Measurements from ENCODE around the gene GPX1. TPM values are rescaled to one million over a fixed set of nuclear protein-coding genes. Genes with fewer than 3 reads are reported as not detected.
"Not testable (repeated sequence)": the region's sequence is repeated elsewhere in the genome, so short reads cannot be mapped to it uniquely, and the experiment has no call there.

GPX1 gene
- total and polyA plus RNA-seq, 4 donors = 87.0 to 412 (median 219) TPM

DNA sequence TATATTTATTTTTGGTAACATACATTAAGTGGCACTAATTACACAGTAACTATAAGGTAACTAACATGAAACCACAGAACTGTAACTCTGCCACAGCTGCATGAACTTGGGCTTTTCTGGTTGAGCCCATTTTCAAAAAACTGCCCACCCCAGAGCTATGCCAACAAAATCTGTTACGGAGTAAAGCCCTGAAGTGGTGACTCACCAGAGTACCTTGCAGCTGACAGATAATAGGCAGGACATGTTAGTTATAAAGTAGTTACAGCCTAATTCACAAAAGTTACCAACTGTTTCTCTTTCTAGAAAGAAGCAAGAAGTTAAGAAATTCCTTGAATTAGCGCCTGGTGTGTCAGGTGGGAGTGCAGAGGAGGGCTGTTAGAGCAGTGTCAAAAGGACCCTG, 1.5 kb upstream of the GPX1 start:
- WGBS = 87% methylated on average over 2 of the region's 2 CpGs
- Histone ChIP-seq H3K27me3 (ENCODE audit: control insufficient read depth in 4 of 4, insufficient read depth in 4 of 4, low read length in 3 of 4) (no peaks in the 10 kb centered on the region), H3K36me3 (ENCODE audit: control insufficient read depth in 4 of 4, insufficient read depth in 3 of 4, low read depth in 1 of 4, low read length in 3 of 4) (peaks cover 13 to 38% (median 24%) of the 10 kb centered on the region in 4 donors), H3K9me3 (ENCODE audit: control insufficient read depth in 4 of 4, low read length in 3 of 4) (no peaks in the 10 kb centered on the region), H3K4me1 (ENCODE audit: control insufficient read depth in 4 of 4, insufficient read depth in 4 of 4, low read length in 3 of 4) (peaks cover 1 to 24% (median 17%) of the 10 kb centered on the region in 4 donors), H3K4me3 (ENCODE audit: low read depth in 1 of 3, low read length in 3 of 3) (no peak overlapping the region), H3K27ac (ENCODE audit: low read depth in 1 of 2, low read length in 2 of 2) (peak overlapping the region in 1 of 2 donors; percentile 93), H3K9ac (ENCODE audit: low read depth in 1 of 2, low read length in 2 of 2) (no peak overlapping the region)
- DNase-seq (ENCODE audit: low spot score) = no peak
- no peak for TF ChIP-seq NR2F2 (IDR thresholded peaks at IDR 0.05)

DNA sequence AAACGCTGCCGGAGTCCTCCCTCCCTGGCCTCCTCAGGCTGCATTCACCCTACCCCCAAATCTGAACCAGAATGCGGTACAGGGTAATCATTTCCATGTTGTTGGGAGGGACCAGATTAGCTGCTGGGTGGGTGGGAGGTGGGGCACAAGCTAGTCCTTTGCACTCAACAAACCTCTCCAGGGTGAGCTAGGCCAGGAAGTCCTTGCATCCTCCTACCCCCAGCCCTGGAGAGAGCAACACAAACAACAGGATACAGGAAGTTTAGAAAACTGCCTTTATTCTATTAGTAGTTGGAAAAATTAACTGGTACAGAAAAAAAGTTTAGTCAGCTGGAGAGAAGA, 702 bp upstream of the GPX1 start:
- WGBS = 21% methylated on average over 3 of the region's 3 CpGs
- H3K4me3 ChIP-seq (ENCODE audit: low read depth in 1 of 3, low read length in 3 of 3) = peak overlapping the region; percentile 54 to 86 (median 79)
- TF ChIP-seq, protein P1, sequence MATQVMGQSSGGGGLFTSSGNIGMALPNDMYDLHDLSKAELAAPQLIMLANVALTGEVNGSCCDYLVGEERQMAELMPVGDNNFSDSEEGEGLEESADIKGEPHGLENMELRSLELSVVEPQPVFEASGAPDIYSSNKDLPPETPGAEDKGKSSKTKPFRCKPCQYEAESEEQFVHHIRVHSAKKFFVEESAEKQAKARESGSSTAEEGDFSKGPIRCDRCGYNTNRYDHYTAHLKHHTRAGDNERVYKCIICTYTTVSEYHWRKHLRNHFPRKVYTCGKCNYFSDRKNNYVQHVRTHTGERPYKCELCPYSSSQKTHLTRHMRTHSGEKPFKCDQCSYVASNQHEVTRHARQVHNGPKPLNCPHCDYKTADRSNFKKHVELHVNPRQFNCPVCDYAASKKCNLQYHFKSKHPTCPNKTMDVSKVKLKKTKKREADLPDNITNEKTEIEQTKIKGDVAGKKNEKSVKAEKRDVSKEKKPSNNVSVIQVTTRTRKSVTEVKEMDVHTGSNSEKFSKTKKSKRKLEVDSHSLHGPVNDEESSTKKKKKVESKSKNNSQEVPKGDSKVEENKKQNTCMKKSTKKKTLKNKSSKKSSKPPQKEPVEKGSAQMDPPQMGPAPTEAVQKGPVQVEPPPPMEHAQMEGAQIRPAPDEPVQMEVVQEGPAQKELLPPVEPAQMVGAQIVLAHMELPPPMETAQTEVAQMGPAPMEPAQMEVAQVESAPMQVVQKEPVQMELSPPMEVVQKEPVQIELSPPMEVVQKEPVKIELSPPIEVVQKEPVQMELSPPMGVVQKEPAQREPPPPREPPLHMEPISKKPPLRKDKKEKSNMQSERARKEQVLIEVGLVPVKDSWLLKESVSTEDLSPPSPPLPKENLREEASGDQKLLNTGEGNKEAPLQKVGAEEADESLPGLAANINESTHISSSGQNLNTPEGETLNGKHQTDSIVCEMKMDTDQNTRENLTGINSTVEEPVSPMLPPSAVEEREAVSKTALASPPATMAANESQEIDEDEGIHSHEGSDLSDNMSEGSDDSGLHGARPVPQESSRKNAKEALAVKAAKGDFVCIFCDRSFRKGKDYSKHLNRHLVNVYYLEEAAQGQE (IDR thresholded peaks at IDR 0.05) = no peak
- TF ChIP-seq NR2F2 (IDR thresholded peaks at IDR 0.05) = peak; percentile 7
- TF ChIP-seq, protein P2, sequence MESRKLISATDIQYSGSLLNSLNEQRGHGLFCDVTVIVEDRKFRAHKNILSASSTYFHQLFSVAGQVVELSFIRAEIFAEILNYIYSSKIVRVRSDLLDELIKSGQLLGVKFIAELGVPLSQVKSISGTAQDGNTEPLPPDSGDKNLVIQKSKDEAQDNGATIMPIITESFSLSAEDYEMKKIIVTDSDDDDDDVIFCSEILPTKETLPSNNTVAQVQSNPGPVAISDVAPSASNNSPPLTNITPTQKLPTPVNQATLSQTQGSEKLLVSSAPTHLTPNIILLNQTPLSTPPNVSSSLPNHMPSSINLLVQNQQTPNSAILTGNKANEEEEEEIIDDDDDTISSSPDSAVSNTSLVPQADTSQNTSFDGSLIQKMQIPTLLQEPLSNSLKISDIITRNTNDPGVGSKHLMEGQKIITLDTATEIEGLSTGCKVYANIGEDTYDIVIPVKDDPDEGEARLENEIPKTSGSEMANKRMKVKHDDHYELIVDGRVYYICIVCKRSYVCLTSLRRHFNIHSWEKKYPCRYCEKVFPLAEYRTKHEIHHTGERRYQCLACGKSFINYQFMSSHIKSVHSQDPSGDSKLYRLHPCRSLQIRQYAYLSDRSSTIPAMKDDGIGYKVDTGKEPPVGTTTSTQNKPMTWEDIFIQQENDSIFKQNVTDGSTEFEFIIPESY (IDR thresholded peaks at IDR 0.05) = no peak
- TF ChIP-seq FOXA1 (IDR thresholded peaks at IDR 0.05) = no peak
- H3K36me3 ChIP-seq (ENCODE audit: control insufficient read depth in 4 of 4, insufficient read depth in 3 of 4, low read depth in 1 of 4, low read length in 3 of 4) = peaks cover 13 to 37% (median 23%) of the 10 kb centered on the region in 4 donors
- no peaks in the 10 kb centered on the region for H3K9me3 ChIP-seq (ENCODE audit: control insufficient read depth in 4 of 4, low read length in 3 of 4)
- H3K4me1 ChIP-seq (ENCODE audit: control insufficient read depth in 4 of 4, insufficient read depth in 4 of 4, low read length in 3 of 4) = peaks cover 1 to 24% (median 17%) of the 10 kb centered on the region in 4 donors
- no peak for DNase-seq (ENCODE audit: low spot score)
- H3K9ac ChIP-seq (ENCODE audit: low read depth in 1 of 2, low read length in 2 of 2) = peak overlapping the region in 1 of 2 donors; percentile 6
- H3K27ac ChIP-seq (ENCODE audit: low read depth in 1 of 2, low read length in 2 of 2) = peak overlapping the region; percentile 90 to 93
- H3K27me3 ChIP-seq (ENCODE audit: control insufficient read depth in 4 of 4, insufficient read depth in 4 of 4, low read length in 3 of 4) = no peaks in the 10 kb centered on the region

DNA sequence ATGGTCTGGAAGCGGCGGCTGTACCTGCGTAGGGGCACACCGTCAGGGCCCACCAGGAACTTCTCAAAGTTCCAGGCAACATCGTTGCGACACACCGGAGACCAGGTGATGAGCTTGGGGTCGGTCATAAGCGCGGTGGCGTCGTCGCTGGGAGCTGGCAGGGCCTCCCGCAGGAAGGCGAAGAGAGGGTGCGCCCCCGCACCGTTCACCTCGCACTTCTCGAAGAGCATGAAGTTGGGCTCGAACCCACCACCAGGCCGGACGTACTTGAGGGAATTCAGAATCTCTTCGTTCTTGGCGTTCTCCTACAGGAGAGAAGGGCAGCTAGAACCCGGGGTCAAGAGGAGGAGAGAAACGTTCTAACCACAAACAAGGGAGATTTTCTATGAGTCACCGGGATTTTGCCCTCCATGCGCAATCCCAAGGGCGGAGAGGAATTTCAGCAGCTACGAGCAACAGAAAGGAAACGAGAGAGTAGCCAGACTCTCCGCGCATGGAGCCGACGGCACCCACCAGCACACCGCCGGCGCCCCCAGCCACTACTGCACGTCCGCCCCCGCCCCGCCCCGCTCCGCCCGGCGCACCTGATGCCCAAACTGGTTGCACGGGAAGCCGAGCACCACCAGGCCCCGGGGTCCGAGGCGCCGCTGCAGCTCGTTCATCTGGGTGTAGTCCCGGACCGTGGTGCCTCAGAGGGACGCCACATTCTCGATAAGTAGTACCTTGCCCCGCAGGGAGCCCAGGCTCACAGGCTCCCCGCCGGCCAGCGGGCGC, 523 bp downstream of the GPX1 start:
- not testable (repeated sequence) for H3K27me3 ChIP-seq (ENCODE audit: control insufficient read depth in 4 of 4, insufficient read depth in 4 of 4, low read length in 3 of 4); H3K9me3 ChIP-seq (ENCODE audit: control insufficient read depth in 4 of 4, low read length in 3 of 4)
- peak in 1 of 2 donors; percentile 31 for TF ChIP-seq JUND (IDR thresholded peaks at IDR 0.05)
- Histone ChIP-seq H3K27ac (ENCODE audit: low read depth in 1 of 2, low read length in 2 of 2) (peak overlapping the region; percentile 90 to 93), H3K36me3 (ENCODE audit: control insufficient read depth in 4 of 4, insufficient read depth in 3 of 4, low read depth in 1 of 4, low read length in 3 of 4) (peaks cover 10 to 27% (median 20%) of the 10 kb centered on the region in 4 donors), H3K4me3 (ENCODE audit: low read depth in 1 of 3, low read length in 3 of 3) (peak overlapping the region; percentile 79 to 96 (median 86)), H3K4me1 (ENCODE audit: control insufficient read depth in 4 of 4, insufficient read depth in 4 of 4, low read length in 3 of 4) (peaks cover 1 to 24% (median 17%) of the 10 kb centered on the region in 4 donors), H3K9ac (ENCODE audit: low read depth in 1 of 2, low read length in 2 of 2) (peak overlapping the region; percentile 75 to 89)
- 4% methylated on average over 63 of the region's 63 CpGs for WGBS
- peak; percentile 62 for DNase-seq (ENCODE audit: low spot score)

DNA sequence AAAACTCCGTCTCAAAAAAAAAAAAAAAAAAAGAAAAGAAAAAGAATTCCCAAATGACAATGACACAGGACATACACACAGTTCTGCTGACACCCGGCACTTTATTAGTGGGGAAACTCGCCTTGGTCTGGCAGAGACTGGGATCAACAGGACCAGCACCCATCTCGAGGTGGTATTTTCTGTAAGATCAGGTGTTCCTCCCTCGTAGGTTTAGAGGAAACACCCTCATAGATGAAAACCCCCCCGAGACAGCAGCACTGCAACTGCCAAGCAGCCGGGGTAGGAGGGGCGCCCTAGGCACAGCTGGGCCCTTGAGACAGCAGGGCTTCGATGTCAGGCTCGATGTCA, 1.1 kb downstream of the GPX1 start:
- H3K9ac ChIP-seq (ENCODE audit: low read depth in 1 of 2, low read length in 2 of 2) = peak overlapping the region in 1 of 2 donors; percentile 75
- 39% methylated on average over 9 of the region's 10 CpGs for WGBS
- H3K36me3 ChIP-seq (ENCODE audit: control insufficient read depth in 4 of 4, insufficient read depth in 3 of 4, low read depth in 1 of 4, low read length in 3 of 4) = peaks cover 8 to 23% (median 17%) of the 10 kb centered on the region in 4 donors
- H3K9me3 ChIP-seq (ENCODE audit: control insufficient read depth in 4 of 4, low read length in 3 of 4); H3K27me3 ChIP-seq (ENCODE audit: control insufficient read depth in 4 of 4, insufficient read depth in 4 of 4, low read length in 3 of 4); DNase-seq (ENCODE audit: low spot score): not testable (repeated sequence)
- peak overlapping the region; percentile 90 to 93 for H3K27ac ChIP-seq (ENCODE audit: low read depth in 1 of 2, low read length in 2 of 2)
- peak overlapping the region; percentile 61 to 96 (median 79) for H3K4me3 ChIP-seq (ENCODE audit: low read depth in 1 of 3, low read length in 3 of 3)
- H3K4me1 ChIP-seq (ENCODE audit: control insufficient read depth in 4 of 4, insufficient read depth in 4 of 4, low read length in 3 of 4) = peaks cover 2 to 29% (median 19%) of the 10 kb centered on the region in 4 donors
